Mesothelial cell of epicardium (in vitro differentiated cells): Measurements from ENCODE around the gene CNTFR. TPM values are rescaled to one million over a fixed set of nuclear protein-coding genes. Genes with fewer than 3 reads are reported as not detected.

Source experiments
- DNase-seq, 2 experiments: peaks; one replicate each; pipeline ENCODE4 v3.0.0; 2021; ENCODE audit warnings: low spot score in 2 of 2; ENCODE audit not compliant: unreplicated experiment in 2 of 2
- H3K27ac Mint-ChIP-seq: 2 replicates; pipeline ENCODE4 v1.8.0; 2021; ENCODE audit warnings: mixed read lengths
- H3K27me3 Mint-ChIP-seq: 2 replicates; pipeline ENCODE4 v1.8.0; 2021; ENCODE audit warnings: low read depth, mixed read lengths
- H3K36me3 Mint-ChIP-seq: 2 replicates; pipeline ENCODE4 v1.8.0; 2021; ENCODE audit warnings: mixed read lengths
- H3K4me1 Mint-ChIP-seq: 2 replicates; pipeline ENCODE4 v1.8.0; 2021; ENCODE audit warnings: mixed read lengths
- H3K4me3 Mint-ChIP-seq: 2 replicates; pipeline ENCODE4 v1.8.0; 2021; ENCODE audit warnings: mild to moderate bottlenecking, moderate library complexity, mixed read lengths
- H3K9me3 Mint-ChIP-seq: 2 replicates; pipeline ENCODE4 v1.8.0; 2021; ENCODE audit warnings: mixed read lengths
- CTCF ChIP-seq: fragments of 200-600 bp; sonication (generic); IDR thresholded peaks from one replicate; pipeline ENCODE4 v1.5.0; 2021; ENCODE audit warnings: antibody characterized with exemption; ENCODE audit not compliant: unreplicated experiment
- total RNA-seq: library from RNA; stranded (reverse); gene quantifications from 3 replicates; pipeline ENCODE4 v1.2.1, GENCODE V29; 2021

Gene CNTFR
- total RNA-seq, 1 donor from 2014 or later: 28.9 TPM

GRCh38 chr9:34594177-34594576, 4.7 kb upstream of the CNTFR start:
- Mint-ChIP-seq H3K27me3 (peaks cover 72% of the 10 kb centered on the region), H3K27ac (no peak overlapping the region), H3K9me3 (no peaks in the 10 kb centered on the region), H3K4me1 (peaks cover 13% of the 10 kb centered on the region), H3K4me3 (no peak overlapping the region), H3K36me3 (no peaks in the 10 kb centered on the region)
- DNase-seq: no peak
- TF ChIP-seq CTCF: no peak

GRCh38 chr9:34592895-34593601, 3.5 kb upstream of the CNTFR start:
- Mint-ChIP-seq H3K27me3 (peaks cover 80% of the 10 kb centered on the region), H3K9me3 (no peaks in the 10 kb centered on the region), H3K36me3 (no peaks in the 10 kb centered on the region), H3K4me3 (no peak overlapping the region), H3K27ac (no peak overlapping the region), H3K4me1 (peaks cover 22% of the 10 kb centered on the region)
- peak in 1 of 2 experiments; percentile 54 for DNase-seq
- TF ChIP-seq CTCF: no peak

DNA sequence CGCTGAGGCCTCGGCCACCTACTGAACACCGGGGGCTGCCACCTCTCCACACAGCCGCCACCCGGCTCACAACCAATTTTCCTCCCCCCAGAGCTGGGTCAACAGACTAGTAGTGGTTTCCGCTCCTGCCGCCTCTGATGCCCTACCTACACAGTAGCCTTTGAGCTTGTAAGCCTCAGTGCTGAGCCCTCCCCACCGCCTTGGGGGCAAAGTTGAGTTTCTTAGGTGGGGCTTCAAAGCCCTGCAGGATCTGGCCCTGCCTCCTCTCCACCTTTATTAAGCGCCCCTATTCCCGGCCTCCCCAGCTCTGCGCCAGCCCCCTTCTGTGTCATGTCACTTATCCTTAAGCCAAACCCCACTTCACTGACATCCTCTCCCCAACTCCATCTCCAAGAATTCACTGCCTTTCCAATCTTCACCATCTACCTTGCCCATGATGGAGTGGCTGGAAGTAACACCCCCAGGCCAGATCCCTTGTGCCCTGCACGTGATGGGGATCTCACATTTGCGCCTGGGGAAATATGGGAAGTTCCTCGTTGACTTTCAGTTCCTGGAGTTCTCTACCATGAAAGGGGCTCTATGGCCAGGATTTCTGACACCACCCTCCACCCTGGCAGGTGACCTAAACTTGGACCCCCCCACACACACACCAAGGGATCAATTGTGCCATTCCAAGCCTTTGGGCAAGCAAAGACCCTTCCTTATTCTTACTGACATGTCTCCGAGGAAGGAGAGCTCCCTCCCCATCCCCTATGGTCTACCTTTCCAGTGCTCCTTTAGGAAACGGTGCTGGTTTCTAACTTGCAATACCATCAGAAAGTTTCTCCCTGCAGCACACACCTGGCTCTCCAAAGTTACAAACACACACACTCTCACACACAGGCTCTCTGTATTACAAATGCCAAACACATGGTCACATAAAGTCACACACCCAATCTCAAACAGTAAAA, 2.7 kb upstream of the CNTFR start:
- peak overlapping the region; percentile 1 for H3K4me3 Mint-ChIP-seq
- H3K9me3 Mint-ChIP-seq: no peaks in the 10 kb centered on the region
- no peak for DNase-seq
- TF ChIP-seq CTCF: peak; percentile 2
- H3K27me3 Mint-ChIP-seq: peaks cover 80% of the 10 kb centered on the region
- H3K36me3 Mint-ChIP-seq: no peaks in the 10 kb centered on the region
- no peak overlapping the region for H3K27ac Mint-ChIP-seq
- H3K4me1 Mint-ChIP-seq: peaks cover 22% of the 10 kb centered on the region

GRCh38 chr9:34591248-34591916, 1.9 kb upstream of the CNTFR start:
- Mint-ChIP-seq H3K27me3 (peaks cover 81% of the 10 kb centered on the region), H3K4me1 (peaks cover 28% of the 10 kb centered on the region), H3K36me3 (no peaks in the 10 kb centered on the region), H3K4me3 (peak overlapping the region; percentile 76), H3K27ac (no peak overlapping the region), H3K9me3 (no peaks in the 10 kb centered on the region)
- TF ChIP-seq CTCF: peak; percentile 94
- peak; percentile 76 to 94 for DNase-seq

GRCh38 chr9:34590381-34591247, 1.1 kb upstream of the CNTFR start:
- Mint-ChIP-seq H3K36me3 (no peaks in the 10 kb centered on the region), H3K9me3 (no peaks in the 10 kb centered on the region), H3K27ac (peak overlapping the region; percentile 36), H3K4me1 (peaks cover 36% of the 10 kb centered on the region), H3K4me3 (peak overlapping the region; percentile 76), H3K27me3 (peaks cover 83% of the 10 kb centered on the region)
- TF ChIP-seq CTCF: no peak
- peak in 1 of 2 experiments; percentile 48 for DNase-seq
